ENCODE results near the gene TEFM. TPM values are rescaled to one million over a fixed set of nuclear protein-coding genes. Genes with fewer than 3 reads are reported as not detected.

Gene TEFM
- 4.4 and 9.3 TPM in 2 replicates for polyA plus RNA-seq (2012; rRNA removed)
- polyA plus RNA-seq (2012; cell fraction: cytosol; rRNA removed): 8.0 and 8.3 TPM in 2 replicates
- 3.1 and 9.0 TPM in 2 replicates for polyA plus RNA-seq (2012; cell fraction: nucleus; rRNA removed)

- CTCF ChIA-PET: no interaction called here
- TF ChIP-seq EZH2phosphoT487 (IDR thresholded peaks at IDR 0.05; ENCODE audit: borderline replicate concordance, low read depth): no peak
- TF ChIP-seq NRF1 (IDR thresholded peaks at IDR 0.05; ENCODE audit: low read depth, low read length): no peak
- TF ChIP-seq USF1 (IDR thresholded peaks at IDR 0.05; ENCODE audit: borderline replicate concordance, low read depth): peak; percentile 48; the same call in 1 of the 2 replicates
- TF ChIP-seq SMC3 (IDR thresholded peaks at IDR 0.05; ENCODE audit: low read depth, low read length): no peak; the same call in 1 of the 2 replicates
- peak; percentile 97 for TF ChIP-seq GABPA (IDR thresholded peaks at IDR 0.05; ENCODE audit: low read depth)
- TF ChIP-seq JUND (IDR thresholded peaks at IDR 0.05): no peak; the same call in 1 of the 2 replicates
- peak; percentile 97 for TF ChIP-seq TAF1 (IDR thresholded peaks at IDR 0.05; ENCODE audit: borderline replicate concordance, low read depth, low read length)
- TF ChIP-seq POLR2AphosphoS5 (IDR thresholded peaks at IDR 0.05; ENCODE audit: low read depth, low read length): peak; percentile 84
- TF ChIP-seq TCF12 (IDR thresholded peaks at IDR 0.05): no peak; the same call in none of the 2 replicates
- TF ChIP-seq REST (IDR thresholded peaks at IDR 0.05; ENCODE audit: low read depth, low read length): peak; percentile 72
- TF ChIP-seq FOXJ3 (CRISPR knock-in tag; IDR thresholded peaks at IDR 0.05): 0 out of 2 replicates have a peak, but pooled peaks have one; percentile 44
- TF ChIP-seq SIN3A (IDR thresholded peaks at IDR 0.05; ENCODE audit: borderline replicate concordance, low read depth, low read length): peak; percentile 85
- TF ChIP-seq MXI1 (IDR thresholded peaks at IDR 0.05; ENCODE audit: low read depth, low read length): no peak; the same call in 1 of the 2 replicates
- no peak for TF ChIP-seq PBX3 (IDR thresholded peaks at IDR 0.05)
- TF ChIP-seq IRF3 (IDR thresholded peaks at IDR 0.05; ENCODE audit: low read depth, low read length): no peak; the same call in 1 of the 2 replicates
- TF ChIP-seq YY1 (IDR thresholded peaks at IDR 0.05; ENCODE audit: low read depth): peak; percentile 91
- peak; percentile 57; the same call in 1 of the 2 replicates for TF ChIP-seq GATA2 (CRISPR knock-in tag; IDR thresholded peaks at IDR 0.05)
- 0 out of 4 replicates have a peak, but pooled peaks of 1 of the 2 experiments have one; percentile 35 for TF ChIP-seq EP300 (IDR thresholded peaks at IDR 0.05; ENCODE audit: borderline replicate concordance in 1 of 2, low read depth in 1 of 2, low read length in 1 of 2)
- TF ChIP-seq NFIC (IDR thresholded peaks at IDR 0.05; ENCODE audit: borderline replicate concordance): peak; percentile 25; the same call in 1 of the 2 replicates
- peak; percentile 82 for TF ChIP-seq ELF1 (IDR thresholded peaks at IDR 0.05)
- TF ChIP-seq CTCF (IDR thresholded peaks at IDR 0.05): no peak
- 0 out of 2 replicates have a peak, but pooled peaks have one; percentile 13 for TF ChIP-seq TEAD4 (IDR thresholded peaks at IDR 0.05; ENCODE audit: borderline replicate concordance, insufficient read depth)
- no peak for TF ChIP-seq MEF2A (IDR thresholded peaks at IDR 0.05; ENCODE audit: borderline replicate concordance, low read depth)
- TF ChIP-seq RAD21 (IDR thresholded peaks at IDR 0.05; ENCODE audit: low read length): peak; percentile 6; the same call in 1 of the 2 replicates
Measured at GRCh38 chr17:30906101-30906911, at the start of gene TEFM. Gene TEFM, minus strand, starts transcription at chr17:30906238. Its CDS starts 40 bp downstream, at chr17:30906198.

More at GRCh38 chr17:30906101-30906911, at the start of gene TEFM:
- Histone ChIP-seq H3K27me3 (ENCODE audit: insufficient read depth) (no peaks in the 10 kb centered on the region), H3K9me3 (no peaks in the 10 kb centered on the region), H3K4me1 (ENCODE audit: control insufficient read depth in 1 of 2, insufficient read depth in 2 of 2, low read depth in 1 of 2, low read length in 1 of 2) (peaks cover 0 to 7% of the 10 kb centered on the region in 2 experiments; a peak in 2 of 4 replicates), H3F3A (replicated peaks; ENCODE audit: insufficient read depth) (peaks cover 3% of the 10 kb centered on the region), H3K4me2 (peak within 1 kb of the TSS; percentile 98), H3K4me3 (ENCODE audit: low read depth in 2 of 2, low read length in 1 of 2) (peak within 1 kb of the TSS; percentile 79 to 100), H3K27ac (ENCODE audit: low read depth in 2 of 2, low read length in 1 of 2) (peak within 1 kb of the TSS; percentile 70 to 86), H2AFZ (ENCODE audit: low read depth) (peak within 1 kb of the TSS; percentile 96), H3K9ac (peak within 1 kb of the TSS; percentile 92), H3K9me2 (no peaks in the 10 kb centered on the region), H4K20me1 (ENCODE audit: insufficient read depth) (no peaks in the 10 kb centered on the region), H3K36me3 (replicated peaks in 1 of 2; ENCODE audit: control insufficient read depth in 1 of 2, insufficient read depth in 2 of 2, low read length in 1 of 2) (peaks cover 20 to 25% of the 10 kb centered on the region in 2 experiments), H3K79me2 (ENCODE audit: insufficient read depth) (peaks cover 52% of the 10 kb centered on the region)
- POLR2A ChIA-PET: interaction anchor here (1.0 to 1.6 kb wide), 4 partner anchors 9 to 189 kb away, joined by 3 to 8 read pairs (median 4); partner anchors contain the start of gene NF1
- peak; percentile 90 for DNase-seq
- under 1% methylated on average over 32 of the region's 47 CpGs for WGBS (ENCODE audit: low lambda C conversion rate)

All from SK-N-SH (cell line).